ENCODE data around the gene CFAP97.

- TF ChIP-seq EP300 (IDR thresholded peaks at IDR 0.05) (no peak), CTCF (IDR thresholded peaks at IDR 0.05) (no peak)
Observed at GRCh38 chr4:185186769-185187168, 17.0 kb downstream of the CFAP97 start.

All from ovary (tissue), 3 donors.